MCF 10A (cell line): ENCODE results near the gene LATS2. TPM values are rescaled to one million over a fixed set of nuclear protein-coding genes. Genes with fewer than 3 reads are reported as not detected.

Experiments used
- BruUV-seq: library from RNA; stranded (reverse); fragments of 400-500 nt; replicated peaks from 2 replicates; lab custom pipeline; 2021; lab: Mats Ljungman, UMichigan
- CTCF ChIA-PET: fragments of 300-600 bp; sonication (Branson Sonifier 250); formaldehyde crosslinking; extraction: SDS; loops from one replicate; lab custom pipeline; 2021; ENCODE audit warnings: antibody characterized with exemption, inconsistent platforms; lab: Yijun Ruan, JAX
- POLR2A ChIA-PET: fragments of 300-600, 350-650 bp; sonication (Branson Sonifier 250); formaldehyde crosslinking; extraction: SDS; loops from one replicate; lab custom pipeline; 2020; ENCODE audit warnings: antibody characterized with exemption, inconsistent platforms; lab: Yijun Ruan, JAX
- DNase-seq: peaks from one replicate; pipeline ENCODE4 v3.0.0-alpha.2; 2018; ENCODE audit not compliant: unreplicated experiment
- H3K27ac Mint-ChIP-seq: one replicate; pipeline ENCODE4 v1.8.0; 2022; ENCODE audit warnings: mild to moderate bottlenecking, low read depth, mixed read lengths; ENCODE audit not compliant: unreplicated experiment
- H3K27me3 Mint-ChIP-seq: one replicate; pipeline ENCODE4 v1.8.0; 2022; ENCODE audit warnings: mixed read lengths; ENCODE audit not compliant: insufficient read depth, unreplicated experiment
- H3K36me3 Mint-ChIP-seq: one replicate; pipeline ENCODE4 v1.8.0; 2022; ENCODE audit warnings: mild to moderate bottlenecking, moderate library complexity, mixed read lengths; ENCODE audit not compliant: insufficient read depth, unreplicated experiment
- H3K4me1 Mint-ChIP-seq: one replicate; pipeline ENCODE4 v1.8.0; 2022; ENCODE audit warnings: mixed read lengths; ENCODE audit not compliant: insufficient read depth, unreplicated experiment
- H3K4me3 Mint-ChIP-seq: one replicate; pipeline ENCODE4 v1.8.0; 2022; ENCODE audit warnings: mild to moderate bottlenecking, moderate library complexity, mixed read lengths; ENCODE audit not compliant: unreplicated experiment
- H3K9me3 Mint-ChIP-seq: one replicate; pipeline ENCODE4 v1.8.0; 2022; ENCODE audit warnings: mixed read lengths; ENCODE audit not compliant: unreplicated experiment
- intact Hi-C: fragments of 100-400 bp; cut with micrococcal nuclease; formaldehyde crosslinking; loops from 2 replicates; pipeline ENCODE4 v1.14.1; 2022
- total RNA-seq: library from RNA; stranded (reverse); gene quantifications from 2 replicates; pipeline ENCODE4 v1.2.3, GENCODE V29; 2022
- TF ChIP-seq, protein P1 (sequence below): fragments of 200-600 bp; IDR thresholded peaks from one replicate; pipeline ENCODE4 v1.8.0; 2022; ENCODE audit warnings: antibody characterized with exemption, mild to moderate bottlenecking; ENCODE audit not compliant: unreplicated experiment

The LATS2 gene
- total RNA-seq, 1 experiment from 2014 or later, result 32.3 TPM

- CTCF ChIA-PET, result interaction anchor here (0.6 kb wide), 1 partner anchor 35 kb away, joined by 4 read pairs; no protein-coding TSS in a partner anchor
- POLR2A ChIA-PET, result interaction anchor here (5.5 kb wide), 1 partner anchor 19 kb away, joined by 26 read pairs; no protein-coding TSS in a partner anchor
- no peak overlapping the region for H3K4me3 Mint-ChIP-seq
- no peaks in the 10 kb centered on the region for H3K9me3 Mint-ChIP-seq
- no peaks in the 10 kb centered on the region for H3K27me3 Mint-ChIP-seq
- TF ChIP-seq, protein P1, sequence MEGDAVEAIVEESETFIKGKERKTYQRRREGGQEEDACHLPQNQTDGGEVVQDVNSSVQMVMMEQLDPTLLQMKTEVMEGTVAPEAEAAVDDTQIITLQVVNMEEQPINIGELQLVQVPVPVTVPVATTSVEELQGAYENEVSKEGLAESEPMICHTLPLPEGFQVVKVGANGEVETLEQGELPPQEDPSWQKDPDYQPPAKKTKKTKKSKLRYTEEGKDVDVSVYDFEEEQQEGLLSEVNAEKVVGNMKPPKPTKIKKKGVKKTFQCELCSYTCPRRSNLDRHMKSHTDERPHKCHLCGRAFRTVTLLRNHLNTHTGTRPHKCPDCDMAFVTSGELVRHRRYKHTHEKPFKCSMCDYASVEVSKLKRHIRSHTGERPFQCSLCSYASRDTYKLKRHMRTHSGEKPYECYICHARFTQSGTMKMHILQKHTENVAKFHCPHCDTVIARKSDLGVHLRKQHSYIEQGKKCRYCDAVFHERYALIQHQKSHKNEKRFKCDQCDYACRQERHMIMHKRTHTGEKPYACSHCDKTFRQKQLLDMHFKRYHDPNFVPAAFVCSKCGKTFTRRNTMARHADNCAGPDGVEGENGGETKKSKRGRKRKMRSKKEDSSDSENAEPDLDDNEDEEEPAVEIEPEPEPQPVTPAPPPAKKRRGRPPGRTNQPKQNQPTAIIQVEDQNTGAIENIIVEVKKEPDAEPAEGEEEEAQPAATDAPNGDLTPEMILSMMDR, result no peak
- no peak overlapping the region for H3K27ac Mint-ChIP-seq
- H3K4me1 Mint-ChIP-seq, result peaks cover 54% of the 10 kb centered on the region
- H3K36me3 Mint-ChIP-seq, result peaks cover 31% of the 10 kb centered on the region
- intact Hi-C loops, result no loop called here
- no peak for DNase-seq
- no TSS peak for BruUV-seq
These were observed 47.7 kb downstream of the LATS2 start for GRCh38 chr13:21013682-21014038.

DNA sequence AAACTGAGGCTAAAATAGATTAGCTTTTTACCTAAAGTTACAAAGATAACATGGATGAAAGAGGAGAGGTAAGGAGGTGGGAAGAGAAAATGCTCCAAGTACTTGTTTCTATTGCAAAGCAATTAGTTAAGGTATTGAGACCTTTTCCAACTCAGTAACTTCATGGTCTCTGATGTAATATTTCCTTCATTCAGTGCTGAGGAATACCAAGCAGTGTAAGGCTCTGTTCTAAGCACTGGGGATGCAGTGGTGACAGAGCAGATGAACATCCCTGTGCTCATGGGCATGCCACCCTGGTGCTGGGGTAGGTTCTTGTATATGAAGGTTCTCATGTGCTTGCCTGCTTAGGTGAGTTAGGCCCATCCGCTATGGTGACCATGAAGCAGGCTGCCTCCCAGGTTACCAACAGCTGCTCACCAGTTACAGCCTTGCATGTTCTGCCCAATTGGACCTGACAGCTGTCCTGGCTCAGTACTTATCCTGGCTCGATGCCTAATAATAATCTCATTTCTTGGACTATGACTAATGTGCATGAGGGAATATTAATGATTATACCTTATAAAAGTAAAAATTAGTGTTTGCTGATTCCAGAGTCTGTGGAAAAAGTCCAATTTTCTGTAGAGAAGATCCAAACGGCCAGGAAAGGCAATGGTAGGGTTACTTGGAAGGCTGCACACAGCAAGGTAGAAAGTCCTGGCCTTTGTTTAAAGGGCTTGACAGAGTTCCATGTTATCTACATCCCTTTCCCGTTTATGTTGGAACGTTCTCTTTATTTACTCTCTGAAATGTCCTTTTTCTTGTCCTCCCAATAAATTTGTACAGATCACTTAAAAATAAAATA lies 48.3 kb downstream of the LATS2 start:
- TF ChIP-seq, protein P1, result no peak
- Mint-ChIP-seq H3K9me3 (no peaks in the 10 kb centered on the region), H3K4me1 (peaks cover 48% of the 10 kb centered on the region), H3K4me3 (no peak overlapping the region), H3K36me3 (peaks cover 33% of the 10 kb centered on the region), H3K27me3 (no peaks in the 10 kb centered on the region), H3K27ac (no peak overlapping the region)
- ChIA-PET POLR2A (interaction anchor here (5.5 kb wide), 1 partner anchor 18 kb away, joined by 26 read pairs; no protein-coding TSS in a partner anchor), CTCF (interaction anchor here (0.6 to 1.0 kb wide), 2 partner anchors 36 to 97 kb away, joined by 3 to 4 read pairs; no protein-coding TSS in a partner anchor)
- intact Hi-C loops, result no loop called here
- BruUV-seq, result no TSS peak
- DNase-seq, result no peak

GRCh38 chr13:21012211-21012610 lies 49.2 kb downstream of the LATS2 start:
- H3K27ac Mint-ChIP-seq, result no peak overlapping the region
- H3K4me1 Mint-ChIP-seq, result peaks cover 42% of the 10 kb centered on the region
- TF ChIP-seq, protein P1, result no peak
- POLR2A ChIA-PET, result interaction anchor here (5.5 kb wide), 1 partner anchor 17 kb away, joined by 26 read pairs; no protein-coding TSS in a partner anchor
- H3K4me3 Mint-ChIP-seq, result no peak overlapping the region
- intact Hi-C loops, result no loop called here
- peaks cover 28% of the 10 kb centered on the region for H3K36me3 Mint-ChIP-seq
- no peaks in the 10 kb centered on the region for H3K9me3 Mint-ChIP-seq
- BruUV-seq, result no TSS peak
- H3K27me3 Mint-ChIP-seq, result no peaks in the 10 kb centered on the region
- CTCF ChIA-PET, result interaction anchor here (1.0 kb wide), 1 partner anchor 98 kb away, joined by 3 read pairs; no protein-coding TSS in a partner anchor
- no peak for DNase-seq

GRCh38 chr13:21011378-21011777 lies 50.0 kb downstream of the LATS2 start:
- H3K9me3 Mint-ChIP-seq, result no peaks in the 10 kb centered on the region
- peaks cover 20% of the 10 kb centered on the region for H3K36me3 Mint-ChIP-seq
- DNase-seq, result no peak
- ChIA-PET CTCF (interaction anchor here (0.6 kb wide), 1 partner anchor 7 kb away, joined by 4 read pairs; no protein-coding TSS in a partner anchor), POLR2A (interaction anchor here (0.9 to 5.5 kb wide), 3 partner anchors 17 to 154 kb away, joined by 3 to 26 read pairs (median 3); no protein-coding TSS in a partner anchor)
- H3K4me1 Mint-ChIP-seq, result peaks cover 34% of the 10 kb centered on the region
- no TSS peak for BruUV-seq
- H3K27ac Mint-ChIP-seq, result no peak overlapping the region
- no peaks in the 10 kb centered on the region for H3K27me3 Mint-ChIP-seq
- intact Hi-C loops, result no loop called here
- no peak overlapping the region for H3K4me3 Mint-ChIP-seq
- TF ChIP-seq, protein P1, result no peak
